GM23248 (cell line): Measurements from ENCODE around the gene FGFR2.

ENCODE experiments used
- EZH2 ChIP-seq: fragments of 200-600 bp; sonication (generic); IDR thresholded peaks from 2 replicates; pipeline ENCODE4 v1.6.1; 2018; ENCODE audit warnings: antibody characterized with exemption, mild to moderate bottlenecking; ENCODE audit not compliant: insufficient read depth, poor library complexity, severe bottlenecking
- EZH2phosphoT487 ChIP-seq: fragments of 200-600 bp; sonication (generic); IDR thresholded peaks from 2 replicates; pipeline ENCODE4 v1.6.1; 2018; ENCODE audit warnings: antibody characterized with exemption, moderate library complexity, mild to moderate bottlenecking, low read depth; ENCODE audit not compliant: insufficient read depth

DNA sequence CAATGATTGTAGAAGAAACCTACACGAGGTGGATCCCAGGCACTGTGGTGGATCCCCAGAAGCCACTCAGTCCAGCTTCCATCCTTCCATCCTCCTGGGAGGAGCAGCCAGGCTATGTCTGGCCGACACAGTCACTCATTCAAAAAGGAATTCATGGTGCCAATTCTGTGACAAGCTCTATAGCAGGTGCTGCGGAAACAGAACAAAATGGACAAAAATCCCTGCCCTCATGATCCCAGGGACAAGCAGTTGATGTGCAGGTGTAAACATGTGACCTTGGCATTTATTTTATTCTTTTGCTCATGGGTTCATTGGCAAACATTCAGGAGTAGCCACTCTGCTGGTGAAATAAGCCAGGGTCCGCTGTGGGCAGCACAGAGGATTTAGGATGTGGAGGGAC lies 49.2 kb upstream of the FGFR2 start:
- no peak for TF ChIP-seq EZH2
- TF ChIP-seq EZH2phosphoT487, result no peak
